ENCODE measurements around the gene FAM227B. TPM values are rescaled to one million over a fixed set of nuclear protein-coding genes. Genes with fewer than 3 reads are reported as not detected.

FAM227B gene
- total RNA-seq, 1 donor from 2014 or later = 25.1 TPM

- no peaks in the 10 kb centered on the region for H3K9me3 ChIP-seq (ENCODE audit: low read depth)
- no peak overlapping the region for H3K9ac ChIP-seq
- H3K27me3 ChIP-seq = no peaks in the 10 kb centered on the region
- Mint-ChIP-seq H3K9me3 (no peaks in the 10 kb centered on the region), H3K4me1 (peaks cover 5% of the 10 kb centered on the region), H3K27me3 (ENCODE audit: insufficient read depth, low read depth) (peaks cover 2% of the 10 kb centered on the region), H3K4me3 (no peak overlapping the region), H3K36me3 (no peaks in the 10 kb centered on the region), H3K27ac (no peak overlapping the region)
- H3K79me2 ChIP-seq (ENCODE audit: low read depth) = no peaks in the 10 kb centered on the region
- H3K4me3 ChIP-seq = no peak overlapping the region
- H3K4me1 ChIP-seq = no peaks in the 10 kb centered on the region
- H3F3A ChIP-seq (ENCODE audit: low read depth) = no peaks in the 10 kb centered on the region
- no peak overlapping the region for H2AFZ ChIP-seq (replicated peaks)
- TF ChIP-seq EZH2phosphoT487 (IDR thresholded peaks at IDR 0.05) (no peak), EZH2 (IDR thresholded peaks at IDR 0.05) (no peak)
- TF ChIP-seq, protein P1, sequence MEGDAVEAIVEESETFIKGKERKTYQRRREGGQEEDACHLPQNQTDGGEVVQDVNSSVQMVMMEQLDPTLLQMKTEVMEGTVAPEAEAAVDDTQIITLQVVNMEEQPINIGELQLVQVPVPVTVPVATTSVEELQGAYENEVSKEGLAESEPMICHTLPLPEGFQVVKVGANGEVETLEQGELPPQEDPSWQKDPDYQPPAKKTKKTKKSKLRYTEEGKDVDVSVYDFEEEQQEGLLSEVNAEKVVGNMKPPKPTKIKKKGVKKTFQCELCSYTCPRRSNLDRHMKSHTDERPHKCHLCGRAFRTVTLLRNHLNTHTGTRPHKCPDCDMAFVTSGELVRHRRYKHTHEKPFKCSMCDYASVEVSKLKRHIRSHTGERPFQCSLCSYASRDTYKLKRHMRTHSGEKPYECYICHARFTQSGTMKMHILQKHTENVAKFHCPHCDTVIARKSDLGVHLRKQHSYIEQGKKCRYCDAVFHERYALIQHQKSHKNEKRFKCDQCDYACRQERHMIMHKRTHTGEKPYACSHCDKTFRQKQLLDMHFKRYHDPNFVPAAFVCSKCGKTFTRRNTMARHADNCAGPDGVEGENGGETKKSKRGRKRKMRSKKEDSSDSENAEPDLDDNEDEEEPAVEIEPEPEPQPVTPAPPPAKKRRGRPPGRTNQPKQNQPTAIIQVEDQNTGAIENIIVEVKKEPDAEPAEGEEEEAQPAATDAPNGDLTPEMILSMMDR (IDR thresholded peaks at IDR 0.05) = no peak
- H3K27ac ChIP-seq = no peak overlapping the region
- no peaks in the 10 kb centered on the region for H4K20me1 ChIP-seq (ENCODE audit: low read depth)
- H3K36me3 ChIP-seq = no peaks in the 10 kb centered on the region
- no peak for DNase-seq (ENCODE audit: low spot score)
- no peak overlapping the region for H3K4me2 ChIP-seq
Measured at GRCh38 chr15:49467746-49468480, 152.7 kb downstream of the FAM227B start.

DNA sequence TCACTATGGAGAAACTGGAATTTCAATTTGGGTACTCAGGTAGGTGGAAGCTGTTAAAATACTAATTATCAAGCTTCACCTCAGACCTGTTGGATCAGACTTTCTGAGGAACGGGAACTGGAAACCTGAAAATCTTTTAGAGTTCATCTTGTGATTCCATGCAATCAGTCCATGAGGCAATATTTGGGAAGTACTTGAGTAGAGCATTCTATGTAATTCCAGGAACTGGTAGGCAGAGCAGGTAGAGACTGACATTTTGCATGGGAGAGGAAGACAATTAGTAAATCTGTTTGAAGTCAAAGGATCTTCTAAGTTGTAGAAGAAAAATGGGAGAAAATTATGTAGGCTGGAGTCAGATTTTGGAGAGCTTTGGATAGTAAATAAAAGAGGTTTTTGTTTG is 154.5 kb downstream of the FAM227B start:
- H3K36me3 ChIP-seq = no peaks in the 10 kb centered on the region
- no peaks in the 10 kb centered on the region for H3K79me2 ChIP-seq (ENCODE audit: low read depth)
- H3K27me3 Mint-ChIP-seq (ENCODE audit: insufficient read depth, low read depth) = peaks cover 2% of the 10 kb centered on the region
- H3K9me3 Mint-ChIP-seq = no peaks in the 10 kb centered on the region
- peaks cover 5% of the 10 kb centered on the region for H3K4me1 Mint-ChIP-seq
- H3K9me3 ChIP-seq (ENCODE audit: low read depth) = no peaks in the 10 kb centered on the region
- no peaks in the 10 kb centered on the region for H4K20me1 ChIP-seq (ENCODE audit: low read depth)
- H3K36me3 Mint-ChIP-seq = no peaks in the 10 kb centered on the region
- TF ChIP-seq, protein P1 (IDR thresholded peaks at IDR 0.05) = no peak
- TF ChIP-seq EZH2 (IDR thresholded peaks at IDR 0.05) (no peak), EZH2phosphoT487 (IDR thresholded peaks at IDR 0.05) (no peak)
- H2AFZ ChIP-seq (replicated peaks) = no peak overlapping the region
- H3K4me3 ChIP-seq = no peak overlapping the region
- no peaks in the 10 kb centered on the region for H3K27me3 ChIP-seq
- DNase-seq (ENCODE audit: low spot score) = no peak
- no peak overlapping the region for H3K27ac ChIP-seq
- H3K27ac Mint-ChIP-seq = no peak overlapping the region
- no peak overlapping the region for H3K4me3 Mint-ChIP-seq
- no peak overlapping the region for H3K9ac ChIP-seq
- no peak overlapping the region for H3K4me2 ChIP-seq
- H3K4me1 ChIP-seq = no peaks in the 10 kb centered on the region
- H3F3A ChIP-seq (ENCODE audit: low read depth) = no peaks in the 10 kb centered on the region

GRCh38 chr15:49464522-49464921 is 156.1 kb downstream of the FAM227B start:
- H3K9me3 Mint-ChIP-seq = no peaks in the 10 kb centered on the region

More at GRCh38 chr15:49464522-49464921, 156.1 kb downstream of the FAM227B start:
- Histone ChIP-seq H3K4me2 (no peak overlapping the region), H3K27me3 (no peaks in the 10 kb centered on the region), H3K27ac (no peak overlapping the region), H3K9me3 (ENCODE audit: low read depth) (no peaks in the 10 kb centered on the region), H3K36me3 (no peaks in the 10 kb centered on the region), H3K79me2 (ENCODE audit: low read depth) (no peaks in the 10 kb centered on the region), H2AFZ (replicated peaks) (no peak overlapping the region), H3K4me3 (no peak overlapping the region), H3K9ac (no peak overlapping the region), H4K20me1 (ENCODE audit: low read depth) (no peaks in the 10 kb centered on the region), H3F3A (ENCODE audit: low read depth) (no peaks in the 10 kb centered on the region), H3K4me1 (no peaks in the 10 kb centered on the region)
- H3K36me3 Mint-ChIP-seq = no peaks in the 10 kb centered on the region
- DNase-seq (ENCODE audit: low spot score) = no peak
- no peak overlapping the region for H3K27ac Mint-ChIP-seq
- H3K27me3 Mint-ChIP-seq (ENCODE audit: insufficient read depth, low read depth) = peaks cover 2% of the 10 kb centered on the region
- no peak overlapping the region for H3K4me3 Mint-ChIP-seq
- TF ChIP-seq EZH2phosphoT487 (IDR thresholded peaks at IDR 0.05) = no peak
- TF ChIP-seq EZH2 (IDR thresholded peaks at IDR 0.05) = no peak
- TF ChIP-seq, protein P1 (IDR thresholded peaks at IDR 0.05) = no peak
- peaks cover 5% of the 10 kb centered on the region for H3K4me1 Mint-ChIP-seq
